H9 (cell line): ENCODE data around the gene LINC00632. TPM values are rescaled to one million over a fixed set of nuclear protein-coding genes. Genes with fewer than 3 reads are reported as not detected.

ENCODE experiments used
- DNase-seq: peaks from one replicate; pipeline ENCODE4 v3.0.0-alpha.2; 2017
- H2AFZ ChIP-seq: one replicate; pipeline ENCODE4 v1.6.1; 2013; ENCODE audit warnings: mild to moderate bottlenecking, low read length, control low read depth, moderate library complexity
- H2AK5ac ChIP-seq: 2 replicates; pipeline ENCODE4 v1.6.1; 2013; ENCODE audit warnings: low read length, control low read depth, mixed read lengths; ENCODE audit not compliant: insufficient read length
- H2BK120ac ChIP-seq: one replicate; pipeline ENCODE4 v1.6.1; 2013; ENCODE audit warnings: low read depth, mild to moderate bottlenecking, low read length, control low read depth, inconsistent platforms; ENCODE audit not compliant: poor library complexity, severe bottlenecking
- H2BK12ac ChIP-seq: 2 replicates; pipeline ENCODE4 v1.6.1; 2013; ENCODE audit warnings: low read length, control low read depth, mixed read lengths, low read depth; ENCODE audit not compliant: insufficient read length
- H2BK15ac ChIP-seq: 2 replicates; pipeline ENCODE4 v1.6.1; 2013; ENCODE audit warnings: low read depth, low read length, control low read depth
- H2BK20ac ChIP-seq: one replicate; pipeline ENCODE4 v1.6.1; 2013; ENCODE audit warnings: low read depth, mild to moderate bottlenecking, low read length, control low read depth, inconsistent platforms; ENCODE audit not compliant: poor library complexity, severe bottlenecking
- H2BK5ac ChIP-seq: 2 replicates; pipeline ENCODE4 v1.6.1; 2013; ENCODE audit warnings: low read length, control low read depth, mixed read lengths; ENCODE audit not compliant: insufficient read length
- H3K14ac ChIP-seq: 2 replicates; pipeline ENCODE4 v1.6.1; 2013; ENCODE audit warnings: low read length, control low read depth; ENCODE audit not compliant: insufficient read depth
- H3K18ac ChIP-seq: 2 replicates; pipeline ENCODE4 v1.6.1; 2013; ENCODE audit warnings: low read depth, mild to moderate bottlenecking, mixed read lengths, low read length, control low read depth; ENCODE audit not compliant: insufficient read length
- H3K23ac ChIP-seq: 2 replicates; pipeline ENCODE4 v1.6.1; 2013; ENCODE audit warnings: low read length, control low read depth, mixed read lengths, low read depth; ENCODE audit not compliant: insufficient read length
- H3K23me2 ChIP-seq: 2 replicates; pipeline ENCODE4 v1.6.1; 2013; ENCODE audit warnings: low read depth, mild to moderate bottlenecking, mixed read lengths, low read length, control low read depth; ENCODE audit not compliant: insufficient read length, poor library complexity, severe bottlenecking
- H3K27ac ChIP-seq: 2 replicates; pipeline ENCODE4 v1.5.1; 2013; ENCODE audit warnings: low read length, control low read depth, mixed read lengths, low read depth; ENCODE audit not compliant: insufficient read length
- H3K27me3 ChIP-seq: 2 replicates; pipeline ENCODE4 v1.6.1; 2013; ENCODE audit warnings: low read length, control low read depth, inconsistent platforms; ENCODE audit not compliant: insufficient read depth
- H3K4ac ChIP-seq: 2 replicates; pipeline ENCODE4 v1.6.1; 2013; ENCODE audit warnings: low read depth, mild to moderate bottlenecking, control low read depth, inconsistent platforms, low read length, moderate library complexity
- H3K4me1 ChIP-seq: 2 replicates; pipeline ENCODE4 v1.6.1; 2013; ENCODE audit warnings: low read length, control low read depth, inconsistent platforms; ENCODE audit not compliant: insufficient read depth
- H3K4me2 ChIP-seq: 2 replicates; pipeline ENCODE4 v1.6.1; 2013; ENCODE audit warnings: low read length, control low read depth, mixed read lengths; ENCODE audit not compliant: insufficient read length, insufficient read depth
- H3K56ac ChIP-seq: 2 replicates; pipeline ENCODE4 v1.6.1; 2013; ENCODE audit warnings: low read depth, mild to moderate bottlenecking, mixed read lengths, low read length, control low read depth; ENCODE audit not compliant: insufficient read length
- H3K79me1 ChIP-seq: 2 replicates; pipeline ENCODE4 v1.6.1; 2013; ENCODE audit warnings: low read depth, mild to moderate bottlenecking, moderate library complexity, low read length, control low read depth, inconsistent platforms; ENCODE audit not compliant: insufficient read depth, poor library complexity, severe bottlenecking
- H3K79me2 ChIP-seq: 2 replicates; pipeline ENCODE4 v1.6.1; 2013; ENCODE audit warnings: low read length, control low read depth, inconsistent platforms; ENCODE audit not compliant: insufficient read depth
- H3K9ac ChIP-seq: 2 replicates; pipeline ENCODE4 v1.6.1; 2013; ENCODE audit warnings: low read length, control low read depth, mixed read lengths; ENCODE audit not compliant: insufficient read length; ENCODE audit errors: extremely low read depth
- H3K9me3 ChIP-seq: one replicate; pipeline ENCODE4 v1.6.1; 2013; ENCODE audit warnings: low read depth, low read length, inconsistent platforms; ENCODE audit not compliant: control insufficient read depth
- H3T11ph ChIP-seq: one replicate; pipeline ENCODE4 v1.6.1; 2013; ENCODE audit warnings: mild to moderate bottlenecking, low read length, control low read depth, inconsistent platforms
- H4K20me1 ChIP-seq: one replicate; pipeline ENCODE4 v1.6.1; 2013; ENCODE audit not compliant: control insufficient read depth, insufficient read length, insufficient read depth
- H4K5ac ChIP-seq: 2 replicates; pipeline ENCODE4 v1.6.1; 2013; ENCODE audit warnings: low read depth, mild to moderate bottlenecking, mixed read lengths, low read length, control low read depth; ENCODE audit not compliant: insufficient read length
- H4K8ac ChIP-seq: replicated peaks from 2 replicates; pipeline ENCODE4 v1.6.1; 2013; ENCODE audit warnings: low read length, control low read depth, mixed read lengths, low read depth; ENCODE audit not compliant: insufficient read length
- H4K91ac ChIP-seq: 2 replicates; pipeline ENCODE4 v1.6.1; 2013; ENCODE audit warnings: low read depth, mild to moderate bottlenecking, moderate library complexity, mixed read lengths, low read length, control low read depth; ENCODE audit not compliant: insufficient read length
- H3K27ac Mint-ChIP-seq, 3 experiments: 2 replicates in 2 of 3; 3 replicates in 1 of 3; pipeline ENCODE4 v1.8.0; 2020 to 2021; ENCODE audit warnings: mixed read lengths in 3 of 3, mild to moderate bottlenecking in 1 of 3, moderate library complexity in 1 of 3
- H3K27me3 Mint-ChIP-seq: 2 replicates; pipeline ENCODE4 v1.8.0; 2021; ENCODE audit warnings: low read depth, mild to moderate bottlenecking, moderate library complexity, mixed read lengths
- H3K36me3 Mint-ChIP-seq, 3 experiments: 2 replicates in 2 of 3; 3 replicates in 1 of 3; pipeline ENCODE4 v1.8.0; 2020 to 2021; ENCODE audit warnings: low read depth in 3 of 3, mixed read lengths in 3 of 3; ENCODE audit not compliant: insufficient read depth in 1 of 3
- H3K4me1 Mint-ChIP-seq, 2 experiments: 2 replicates each; pipeline ENCODE4 v1.8.0; 2020; ENCODE audit warnings: mixed read lengths in 2 of 2
- H3K4me3 Mint-ChIP-seq, 2 experiments: 2 replicates in 1 of 2; 3 replicates in 1 of 2; pipeline ENCODE4 v1.8.0; 2020 to 2021; ENCODE audit warnings: mild to moderate bottlenecking in 2 of 2, mixed read lengths in 2 of 2, moderate library complexity in 1 of 2
- H3K9me3 Mint-ChIP-seq, 2 experiments: 2 replicates in 1 of 2; 3 replicates in 1 of 2; pipeline ENCODE4 v1.8.0; 2020; ENCODE audit warnings: mild to moderate bottlenecking in 2 of 2, mixed read lengths in 2 of 2, moderate library complexity in 1 of 2
- CTCF ChIP-seq: fragments of 200-600 bp; sonication (generic); conservative IDR thresholded peaks from 3 replicates; pipeline ENCODE4 v1.8.0; 2021; ENCODE audit warnings: antibody characterized with exemption, mild to moderate bottlenecking
- WGBS: extraction: QIAGEN DNeasy Blood & Tissue Kit; methylation state at CpG from one replicate; pipeline ENCODE4 v1.1.7; 2013; ENCODE audit warnings: missing lambda C conversion rate, low lambda C conversion rate, mixed read lengths; ENCODE audit not compliant: insufficient read length; ENCODE audit errors: extremely low coverage; 5-methylcytosine and 5-hydroxymethylcytosine counted together
- total RNA-seq: library from RNA; stranded (reverse); gene quantifications from 2 replicates; pipeline ENCODE4 v1.2.1, GENCODE V29; 2021

The LINC00632 gene
- total RNA-seq, 1 experiment from 2014 or later: 46.3 TPM

- peak overlapping the region; percentile 6 for H3K4me2 ChIP-seq
- no peak overlapping the region for H4K5ac ChIP-seq
- no peak for TF ChIP-seq CTCF
- H2BK120ac ChIP-seq: peak overlapping the region; percentile 96
- H4K8ac ChIP-seq: no peak overlapping the region
- H3K4ac ChIP-seq: peak overlapping the region; percentile 85; the same call in 1 of the 2 replicates
- no peaks in the 10 kb centered on the region for H3K27me3 ChIP-seq
- H3K4me1 ChIP-seq: no peaks in the 10 kb centered on the region; the same call in 1 of the 2 replicates
- H3K23me2 ChIP-seq: no peaks in the 10 kb centered on the region
- no peaks in the 10 kb centered on the region for H3K36me3 Mint-ChIP-seq
- H3K27ac Mint-ChIP-seq: peak overlapping the region in 1 of 3 experiments; percentile 91; a peak in 5 of 7 replicates
- H3K79me2 ChIP-seq: no peaks in the 10 kb centered on the region
- H3K56ac ChIP-seq: no peak overlapping the region
- H3K27ac ChIP-seq: peak overlapping the region; percentile 73
- no peak overlapping the region for H2AK5ac ChIP-seq
- no peaks in the 10 kb centered on the region; the same call in 1 of the 2 replicates for H3K27me3 Mint-ChIP-seq
- WGBS: no CpG with 5 or more reads among the region's 16 CpGs
- H3K4me3 Mint-ChIP-seq: peak overlapping the region; percentile 46 to 53; a peak in 4 of 5 replicates
- H3K18ac ChIP-seq: peak overlapping the region; percentile 72
- DNase-seq: peak; percentile 82
- peak overlapping the region; percentile 87; the same call in 1 of the 2 replicates for H3K14ac ChIP-seq
- H2BK12ac ChIP-seq: peak overlapping the region; percentile 90
- no peaks in the 10 kb centered on the region for H3K9me3 ChIP-seq
- no peak overlapping the region for H2BK5ac ChIP-seq
- H2BK20ac ChIP-seq: no peak overlapping the region
- no peak overlapping the region for H4K91ac ChIP-seq
- peaks cover 16 to 17% of the 10 kb centered on the region in 2 experiments for H3K4me1 Mint-ChIP-seq
- H2BK15ac ChIP-seq: no peak overlapping the region
- H3K23ac ChIP-seq: no peak overlapping the region
- no peaks in the 10 kb centered on the region for H3K79me1 ChIP-seq
- H3T11ph ChIP-seq: peak overlapping the region; percentile 95
- H3K9ac ChIP-seq: no peak overlapping the region
- no peaks in the 10 kb centered on the region for H4K20me1 ChIP-seq
- H3K9me3 Mint-ChIP-seq: peaks cover 0 to 4% of the 10 kb centered on the region in 2 experiments; a peak in 3 of 5 replicates
- H2AFZ ChIP-seq: no peak overlapping the region
Observed at GRCh38 chrX:140712413-140713173, 3.0 kb downstream of the LINC00632 start.
